HepG2 (cell line): Measurements from ENCODE around the gene LYPLA2. TPM values are rescaled to one million over a fixed set of nuclear protein-coding genes. Genes with fewer than 3 reads are reported as not detected.
A peak's percentile ranks its signal among the peaks of the same experiment; 100 is the strongest.

Source experiments
- ARID5B ChIP-seq: IDR thresholded peaks from 2 replicates; pipeline ENCODE4 v1.4.0; 2020; ENCODE audit warnings: mild to moderate bottlenecking, missing genetic modification reagents
- BCL6 ChIP-seq: IDR thresholded peaks from 2 replicates; pipeline ENCODE4 v1.6.1; 2016; ENCODE audit warnings: missing genetic modification reagents, missing compliant biosample characterization
- CREB3 ChIP-seq: sonication (generic); formaldehyde crosslinking; IDR thresholded peaks from 2 replicates; pipeline ENCODE4 v1.5.0; 2020; ENCODE audit warnings: missing genetic modification reagents
- GABPA ChIP-seq, 2 experiments: IDR thresholded peaks; 2 replicates each; pipeline ENCODE4 v1.6.1; 2011 to 2016; ENCODE audit warnings: low read depth in 2 of 2, low read length in 1 of 2, missing biosample characterization in 1 of 2, missing genetic modification characterization in 1 of 2
- GATAD1 ChIP-seq: IDR thresholded peaks from 2 replicates; pipeline ENCODE4 v1.6.1; 2016; ENCODE audit warnings: missing genetic modification reagents, missing compliant biosample characterization
- GFI1 ChIP-seq: sonication (generic); formaldehyde crosslinking; IDR thresholded peaks from 2 replicates; pipeline ENCODE4 v1.5.0; 2020; ENCODE audit warnings: missing genetic modification reagents, mild to moderate bottlenecking, borderline replicate concordance
- GLMP ChIP-seq: sonication (generic); formaldehyde crosslinking; IDR thresholded peaks from 2 replicates; pipeline ENCODE4 v1.9.0; 2021; ENCODE audit warnings: missing genetic modification reagents, mild to moderate bottlenecking, borderline replicate concordance
- HMG20A ChIP-seq: IDR thresholded peaks from 2 replicates; pipeline ENCODE4 v1.6.1; 2016; ENCODE audit warnings: borderline replicate concordance
- ZNF205 ChIP-seq: IDR thresholded peaks from 2 replicates; pipeline ENCODE4 v1.6.1; 2018; ENCODE audit warnings: missing biosample characterization, missing genetic modification reagents
- ZNF292 ChIP-seq: sonication (generic); formaldehyde crosslinking; IDR thresholded peaks from 2 replicates; pipeline ENCODE4 v1.8.1; 2022; ENCODE audit warnings: mild to moderate bottlenecking, low read depth, missing genetic modification reagents, borderline replicate concordance
- ZNF34 ChIP-seq: sonication (generic); formaldehyde crosslinking; IDR thresholded peaks from 2 replicates; pipeline ENCODE4 v1.4.0; 2020; ENCODE audit warnings: mild to moderate bottlenecking, missing genetic modification reagents, borderline replicate concordance
- ZNF580 ChIP-seq: IDR thresholded peaks from 2 replicates; pipeline ENCODE4 v1.6.1; 2016; ENCODE audit warnings: low read depth, borderline replicate concordance
- ZZZ3 ChIP-seq: sonication (generic); formaldehyde crosslinking; IDR thresholded peaks from 2 replicates; pipeline ENCODE4 v1.4.0; 2020; ENCODE audit warnings: missing genetic modification reagents, mild to moderate bottlenecking, borderline replicate concordance
- polyA plus RNA-seq, 8 experiments: library from polyadenylated mRNA; depleted of rRNA in 3 of 8; stranded (reverse) in 7 of 8; unstranded in 1 of 8; fragments of >200 nt; fragmentation: Illumina TruSeq in 4 of 8; extraction: Trizol in 4 of 8; gene quantifications; 2 replicates each; pipeline versions ENCODE4 v1.2.1 to v1.2.3, GENCODE V29; 2011 to 2016; ENCODE audit warnings: low read depth in 4 of 8, missing spikeins in 1 of 8, mixed read lengths in 1 of 8; ENCODE audit not compliant: insufficient read depth in 1 of 8
- total RNA-seq, 5 experiments: library from RNA; depleted of rRNA; stranded (reverse); fragments of >200 nt; fragmentation: Illumina TruSeq; extraction: Trizol; gene quantifications; 2 replicates each; pipeline ENCODE4 v1.2.3, GENCODE V29; 2016; ENCODE audit warnings: low read depth in 1 of 5
- TF ChIP-seq, protein P1 (sequence below): sonication (generic); formaldehyde crosslinking; IDR thresholded peaks from 2 replicates; pipeline ENCODE4 v1.4.0; 2020; ENCODE audit warnings: missing genetic modification reagents, low read depth, mild to moderate bottlenecking, borderline replicate concordance
- TF ChIP-seq, protein P2 (sequence below): IDR thresholded peaks from 2 replicates; pipeline ENCODE4 v1.6.1; 2016; ENCODE audit warnings: mild to moderate bottlenecking
- TF ChIP-seq, protein P3 (sequence below): sonication (generic); formaldehyde crosslinking; IDR thresholded peaks from 2 replicates; pipeline ENCODE4 v1.8.1; 2023; ENCODE audit warnings: missing genetic modification reagents, mild to moderate bottlenecking, borderline replicate concordance
- TF ChIP-seq, protein P4 (sequence below): sonication (generic); formaldehyde crosslinking; conservative IDR thresholded peaks from 2 replicates; pipeline ENCODE4 v1.8.0; 2022; ENCODE audit warnings: low read depth, missing genetic modification reagents

Gene LYPLA2
- total and polyA plus RNA-seq, 2 of the 13 experiments (the other 11 are each of a cell fraction or from before 2014, with no cell fraction given): 72.1 to 73.2 TPM

DNA sequence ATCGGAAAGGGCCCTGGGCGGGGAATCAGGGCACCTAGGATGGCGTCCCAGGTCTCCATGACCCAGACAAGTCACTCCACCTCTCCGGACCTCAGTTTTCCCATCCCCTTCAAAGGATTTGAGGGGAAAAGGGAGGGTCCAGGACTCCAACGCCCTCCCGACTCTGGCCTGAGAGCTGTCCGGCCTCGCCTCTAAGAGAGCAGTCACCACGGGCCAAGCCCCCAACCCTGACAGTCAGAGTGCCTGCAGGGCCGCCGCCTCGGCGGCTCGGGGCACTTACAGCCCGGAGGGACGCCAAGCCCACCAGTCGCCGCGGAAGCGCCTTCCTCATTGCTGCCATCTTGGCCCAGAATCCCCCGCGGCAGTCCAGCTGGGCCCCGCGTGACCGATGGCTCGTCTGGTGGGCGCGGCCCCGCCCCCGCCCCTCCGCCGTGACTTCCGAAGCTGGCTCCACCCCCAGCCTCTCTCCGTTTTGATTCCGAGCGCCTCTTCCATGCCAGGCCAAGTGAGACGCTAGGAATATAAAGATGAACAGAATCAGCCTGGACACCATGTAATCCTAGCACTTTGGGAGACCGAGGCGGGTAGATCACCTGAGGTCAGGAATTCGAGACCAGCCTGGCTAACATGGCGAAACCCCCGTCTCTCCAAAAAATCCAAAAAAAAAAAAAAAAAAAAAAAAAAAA is 34.3 kb downstream of the LYPLA2 start, which contains the start of gene HMGCL (continued):
- TF ChIP-seq GABPA (IDR thresholded peaks at IDR 0.05; ENCODE audit: low read depth, low read length) (no peak), GABPA (CRISPR knock-in tag; IDR thresholded peaks at IDR 0.05; ENCODE audit: low read depth) (peak; percentile 40; the same call in 1 of the 2 replicates), GFI1 (CRISPR knock-in tag) (no peak; the same call in 1 of the 2 replicates), ZNF205 (CRISPR knock-in tag) (0 out of 2 replicates have a peak, but pooled peaks have one; percentile 48), ZNF34 (CRISPR knock-in tag) (no peak), BCL6 (CRISPR knock-in tag) (peak; percentile 62), GATAD1 (CRISPR knock-in tag) (peak; percentile 96), ZZZ3 (CRISPR knock-in tag) (peak; percentile 69; the same call in 1 of the 2 replicates), ZNF292 (no peak), CREB3 (0 out of 2 replicates have a peak, but pooled peaks have one; percentile 65), HMG20A (CRISPR knock-in tag) (no peak), GLMP (no peak), ZNF580 (CRISPR knock-in tag) (no peak), ARID5B (peak; percentile 68)
- TF ChIP-seq, protein P1, sequence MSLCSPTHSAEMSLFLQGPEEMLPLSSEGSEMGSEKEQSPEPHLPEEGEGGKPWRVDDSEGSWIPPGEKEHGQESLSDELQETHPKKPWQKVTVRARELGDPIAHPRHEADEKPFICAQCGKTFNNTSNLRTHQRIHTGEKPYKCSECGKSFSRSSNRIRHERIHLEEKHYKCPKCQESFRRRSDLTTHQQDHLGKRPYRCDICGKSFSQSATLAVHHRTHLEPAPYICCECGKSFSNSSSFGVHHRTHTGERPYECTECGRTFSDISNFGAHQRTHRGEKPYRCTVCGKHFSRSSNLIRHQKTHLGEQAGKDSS (CRISPR knock-in tag): no peak
- TF ChIP-seq, protein P2, sequence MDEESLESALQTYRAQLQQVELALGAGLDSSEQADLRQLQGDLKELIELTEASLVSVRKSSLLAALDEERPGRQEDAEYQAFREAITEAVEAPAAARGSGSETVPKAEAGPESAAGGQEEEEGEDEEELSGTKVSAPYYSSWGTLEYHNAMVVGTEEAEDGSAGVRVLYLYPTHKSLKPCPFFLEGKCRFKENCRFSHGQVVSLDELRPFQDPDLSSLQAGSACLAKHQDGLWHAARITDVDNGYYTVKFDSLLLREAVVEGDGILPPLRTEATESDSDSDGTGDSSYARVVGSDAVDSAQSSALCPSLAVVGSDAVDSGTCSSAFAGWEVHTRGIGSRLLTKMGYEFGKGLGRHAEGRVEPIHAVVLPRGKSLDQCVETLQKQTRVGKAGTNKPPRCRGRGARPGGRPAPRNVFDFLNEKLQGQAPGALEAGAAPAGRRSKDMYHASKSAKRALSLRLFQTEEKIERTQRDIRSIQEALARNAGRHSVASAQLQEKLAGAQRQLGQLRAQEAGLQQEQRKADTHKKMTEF: peak; percentile 91
- TF ChIP-seq, protein P3, sequence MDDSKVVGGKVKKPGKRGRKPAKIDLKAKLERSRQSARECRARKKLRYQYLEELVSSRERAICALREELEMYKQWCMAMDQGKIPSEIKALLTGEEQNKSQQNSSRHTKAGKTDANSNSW (CRISPR knock-in tag): peak; percentile 71; the same call in 1 of the 2 replicates
- TF ChIP-seq, protein P4, sequence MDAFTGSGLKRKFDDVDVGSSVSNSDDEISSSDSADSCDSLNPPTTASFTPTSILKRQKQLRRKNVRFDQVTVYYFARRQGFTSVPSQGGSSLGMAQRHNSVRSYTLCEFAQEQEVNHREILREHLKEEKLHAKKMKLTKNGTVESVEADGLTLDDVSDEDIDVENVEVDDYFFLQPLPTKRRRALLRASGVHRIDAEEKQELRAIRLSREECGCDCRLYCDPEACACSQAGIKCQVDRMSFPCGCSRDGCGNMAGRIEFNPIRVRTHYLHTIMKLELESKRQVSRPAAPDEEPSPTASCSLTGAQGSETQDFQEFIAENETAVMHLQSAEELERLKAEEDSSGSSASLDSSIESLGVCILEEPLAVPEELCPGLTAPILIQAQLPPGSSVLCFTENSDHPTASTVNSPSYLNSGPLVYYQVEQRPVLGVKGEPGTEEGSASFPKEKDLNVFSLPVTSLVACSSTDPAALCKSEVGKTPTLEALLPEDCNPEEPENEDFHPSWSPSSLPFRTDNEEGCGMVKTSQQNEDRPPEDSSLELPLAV (CRISPR knock-in tag): no peak
